Neuron (in vitro differentiated cells): ENCODE results near the gene CARMIL1.

Experiments used
- H2AFZ ChIP-seq: one replicate; pipeline ENCODE4 v1.6.1; 2013; ENCODE audit warnings: low read depth, mild to moderate bottlenecking, inconsistent platforms, low read length, moderate library complexity
- H3K27me3 ChIP-seq: one replicate; pipeline ENCODE4 v1.6.1; 2013; ENCODE audit warnings: low read length; ENCODE audit not compliant: insufficient read depth
- H3K36me3 ChIP-seq: one replicate; pipeline ENCODE4 v1.6.1; 2013; ENCODE audit warnings: low read length; ENCODE audit not compliant: insufficient read depth
- H3K4me1 ChIP-seq: one replicate; pipeline ENCODE4 v1.6.1; 2013; ENCODE audit warnings: low read length; ENCODE audit not compliant: insufficient read depth
- H3K4me3 ChIP-seq: 2 replicates; pipeline ENCODE4 v1.5.1; 2013; ENCODE audit warnings: mild to moderate bottlenecking, low read length, moderate library complexity
- H3K9me3 ChIP-seq: one replicate; pipeline ENCODE4 v1.6.1; 2013; ENCODE audit warnings: low read length

Gene CARMIL1

GRCh38 chr6:25503686-25504085, 224.5 kb downstream of the CARMIL1 start:
- Histone ChIP-seq H3K4me1 (peaks cover 33% of the 10 kb centered on the region), H2AFZ (no peak overlapping the region)

GRCh38 chr6:25504661-25505060, 225.5 kb downstream of the CARMIL1 start:
- no peak overlapping the region for H2AFZ ChIP-seq
- no peaks in the 10 kb centered on the region for H3K27me3 ChIP-seq
- H3K9me3 ChIP-seq, result peaks cover 3% of the 10 kb centered on the region
- H3K4me3 ChIP-seq, result no peak overlapping the region
- H3K36me3 ChIP-seq, result no peaks in the 10 kb centered on the region
- peaks cover 23% of the 10 kb centered on the region for H3K4me1 ChIP-seq

More at GRCh38 chr6:25503686-25504085, 224.5 kb downstream of the CARMIL1 start:
- Histone ChIP-seq H3K4me3 (no peak overlapping the region), H3K9me3 (peaks cover 3% of the 10 kb centered on the region), H3K36me3 (no peaks in the 10 kb centered on the region), H3K27me3 (no peaks in the 10 kb centered on the region)

- H3K27me3 ChIP-seq, result no peaks in the 10 kb centered on the region
- H3K9me3 ChIP-seq, result peaks cover 3% of the 10 kb centered on the region
- no peak overlapping the region for H3K4me3 ChIP-seq
- peaks cover 13% of the 10 kb centered on the region for H3K4me1 ChIP-seq
- H2AFZ ChIP-seq, result no peak overlapping the region
- H3K36me3 ChIP-seq, result peaks cover 2% of the 10 kb centered on the region
These were observed 226.8 kb downstream of the CARMIL1 start for GRCh38 chr6:25506020-25506419.

- Histone ChIP-seq H3K4me3 (no peak overlapping the region), H3K27me3 (no peaks in the 10 kb centered on the region), H3K9me3 (peaks cover 3% of the 10 kb centered on the region), H3K4me1 (peaks cover 8% of the 10 kb centered on the region), H3K36me3 (peaks cover 2% of the 10 kb centered on the region), H2AFZ (no peak overlapping the region)
These were observed 228.9 kb downstream of the CARMIL1 start for GRCh38 chr6:25508051-25508450.

- Histone ChIP-seq H3K36me3 (peaks cover 12% of the 10 kb centered on the region), H3K27me3 (no peaks in the 10 kb centered on the region), H2AFZ (no peak overlapping the region), H3K4me1 (no peaks in the 10 kb centered on the region), H3K9me3 (peaks cover 3% of the 10 kb centered on the region), H3K4me3 (no peak overlapping the region)
These were observed 232.2 kb downstream of the CARMIL1 start for GRCh38 chr6:25511376-25511775.

- Histone ChIP-seq H3K4me3 (no peak overlapping the region), H2AFZ (no peak overlapping the region)
These were observed 233.4 kb downstream of the CARMIL1 start for GRCh38 chr6:25512560-25512959.

GRCh38 chr6:25519856-25520255, 240.7 kb downstream of the CARMIL1 start:
- H3K9me3 ChIP-seq, result no peaks in the 10 kb centered on the region
- no peaks in the 10 kb centered on the region for H3K27me3 ChIP-seq
- no peaks in the 10 kb centered on the region for H3K4me1 ChIP-seq
- no peak overlapping the region for H2AFZ ChIP-seq
- H3K4me3 ChIP-seq, result no peak overlapping the region
- H3K36me3 ChIP-seq, result peaks cover 17% of the 10 kb centered on the region

More at GRCh38 chr6:25512560-25512959, 233.4 kb downstream of the CARMIL1 start:
- Histone ChIP-seq H3K36me3 (peaks cover 15% of the 10 kb centered on the region), H3K9me3 (peaks cover 3% of the 10 kb centered on the region), H3K4me1 (no peaks in the 10 kb centered on the region), H3K27me3 (no peaks in the 10 kb centered on the region)

GRCh38 chr6:25524542-25524941, 245.4 kb downstream of the CARMIL1 start:
- no peak overlapping the region for H3K4me3 ChIP-seq
- H2AFZ ChIP-seq, result no peak overlapping the region
- H3K36me3 ChIP-seq, result peaks cover 4% of the 10 kb centered on the region
- no peaks in the 10 kb centered on the region for H3K9me3 ChIP-seq
- no peaks in the 10 kb centered on the region for H3K27me3 ChIP-seq
- no peaks in the 10 kb centered on the region for H3K4me1 ChIP-seq

- Histone ChIP-seq H2AFZ (no peak overlapping the region), H3K4me3 (no peak overlapping the region), H3K9me3 (no peaks in the 10 kb centered on the region), H3K27me3 (no peaks in the 10 kb centered on the region), H3K36me3 (peaks cover 4% of the 10 kb centered on the region), H3K4me1 (no peaks in the 10 kb centered on the region)
These were observed 245.9 kb downstream of the CARMIL1 start for GRCh38 chr6:25525078-25525477.

- Histone ChIP-seq H3K36me3 (no peaks in the 10 kb centered on the region), H3K4me3 (no peak overlapping the region), H2AFZ (no peak overlapping the region), H3K9me3 (no peaks in the 10 kb centered on the region), H3K4me1 (peaks cover 11% of the 10 kb centered on the region), H3K27me3 (no peaks in the 10 kb centered on the region)
These were observed 255.9 kb downstream of the CARMIL1 start for GRCh38 chr6:25534942-25535631.

GRCh38 chr6:25535632-25536225, 256.6 kb downstream of the CARMIL1 start:
- H2AFZ ChIP-seq, result no peak overlapping the region
- H3K4me1 ChIP-seq, result peaks cover 11% of the 10 kb centered on the region
- H3K36me3 ChIP-seq, result no peaks in the 10 kb centered on the region
- no peak overlapping the region for H3K4me3 ChIP-seq
- H3K9me3 ChIP-seq, result no peaks in the 10 kb centered on the region
- no peaks in the 10 kb centered on the region for H3K27me3 ChIP-seq

GRCh38 chr6:25536781-25537180, 257.6 kb downstream of the CARMIL1 start:
- Histone ChIP-seq H3K36me3 (no peaks in the 10 kb centered on the region), H3K4me3 (no peak overlapping the region), H3K4me1 (peaks cover 11% of the 10 kb centered on the region), H2AFZ (no peak overlapping the region), H3K9me3 (no peaks in the 10 kb centered on the region), H3K27me3 (no peaks in the 10 kb centered on the region)

GRCh38 chr6:25537349-25538018, 258.3 kb downstream of the CARMIL1 start:
- H3K9me3 ChIP-seq, result no peaks in the 10 kb centered on the region
- no peak overlapping the region for H2AFZ ChIP-seq
- H3K36me3 ChIP-seq, result no peaks in the 10 kb centered on the region
- H3K4me3 ChIP-seq, result no peak overlapping the region
- peaks cover 11% of the 10 kb centered on the region for H3K4me1 ChIP-seq
- H3K27me3 ChIP-seq, result no peaks in the 10 kb centered on the region
